ENCODE measurements around the gene TSN.
A peak's percentile ranks its signal among the peaks of the same experiment; 100 is the strongest.
"Not testable (repeated sequence)": the region's sequence is repeated elsewhere in the genome, so short reads cannot be mapped to it uniquely, and the experiment has no call there.

The TSN gene

GRCh38 chr2:121803503-121803902 lies 48.1 kb downstream of the TSN start:
- H4K8ac ChIP-seq (ENCODE audit: low read depth, low read length): no peak overlapping the region
- H3K4ac ChIP-seq (ENCODE audit: low read depth, low read length): no peak overlapping the region
- H2BK15ac ChIP-seq (replicated peaks; ENCODE audit: low read depth): no peak overlapping the region
- no peak overlapping the region for H2BK5ac ChIP-seq (ENCODE audit: low read length)
- no peak overlapping the region for H4K5ac ChIP-seq (ENCODE audit: low read length)
- no peak overlapping the region for H2BK120ac ChIP-seq (ENCODE audit: low read depth, low read length)
- no peak overlapping the region for H3K18ac ChIP-seq (ENCODE audit: low read length)
- no peak overlapping the region for H3K4me2 ChIP-seq (ENCODE audit: low read length)
- no peaks in the 10 kb centered on the region for H3K4me1 ChIP-seq (ENCODE audit: control insufficient read depth, low read depth, low read length)
- H3K27ac ChIP-seq (ENCODE audit: low read depth, low read length): no peak overlapping the region
- H3K79me1 ChIP-seq (ENCODE audit: low read length): no peaks in the 10 kb centered on the region
- no peaks in the 10 kb centered on the region for H3K79me2 ChIP-seq (ENCODE audit: control insufficient read depth, insufficient read depth, low read length)
- H3K36me3 ChIP-seq (ENCODE audit: control insufficient read depth, insufficient read depth, low read length): no peaks in the 10 kb centered on the region
- WGBS (ENCODE audit: extremely low coverage, insufficient coverage, low lambda C conversion rate): no CpG with 5 or more reads among the region's 2 CpGs
- H3K27me3 ChIP-seq (ENCODE audit: insufficient read depth, low read length, poor library complexity): no peaks in the 10 kb centered on the region
- H3K23ac ChIP-seq (ENCODE audit: low read length): no peak overlapping the region
- no peak overlapping the region for H2AK5ac ChIP-seq (ENCODE audit: low read length)
- no peak overlapping the region for H3K56ac ChIP-seq (ENCODE audit: low read length)
- H3K4me3 ChIP-seq (ENCODE audit: low read length): no peak overlapping the region
- DNase-seq: no peak
- no peak overlapping the region for H3K9ac ChIP-seq (ENCODE audit: low read length)

GRCh38 chr2:121804340-121804739 lies 48.9 kb downstream of the TSN start:
- Histone ChIP-seq H3K4me2 (ENCODE audit: low read length) (no peak overlapping the region), H3K56ac (ENCODE audit: low read length) (no peak overlapping the region), H4K5ac (ENCODE audit: low read length) (no peak overlapping the region), H3K9ac (ENCODE audit: low read length) (no peak overlapping the region), H3K4me3 (ENCODE audit: low read length) (no peak overlapping the region), H4K8ac (ENCODE audit: low read depth, low read length) (no peak overlapping the region), H2BK5ac (ENCODE audit: low read length) (no peak overlapping the region), H3K27me3 (ENCODE audit: insufficient read depth, low read length, poor library complexity) (no peaks in the 10 kb centered on the region), H3K4me1 (ENCODE audit: control insufficient read depth, low read depth, low read length) (no peaks in the 10 kb centered on the region), H3K27ac (ENCODE audit: low read depth, low read length) (no peak overlapping the region), H3K79me1 (ENCODE audit: low read length) (no peaks in the 10 kb centered on the region), H3K36me3 (ENCODE audit: control insufficient read depth, insufficient read depth, low read length) (no peaks in the 10 kb centered on the region), H2BK15ac (replicated peaks; ENCODE audit: low read depth) (no peak overlapping the region), H2BK120ac (ENCODE audit: low read depth, low read length) (no peak overlapping the region), H3K79me2 (ENCODE audit: control insufficient read depth, insufficient read depth, low read length) (no peaks in the 10 kb centered on the region), H3K4ac (ENCODE audit: low read depth, low read length) (no peak overlapping the region), H3K18ac (ENCODE audit: low read length) (no peak overlapping the region), H2AK5ac (ENCODE audit: low read length) (no peak overlapping the region), H3K23ac (ENCODE audit: low read length) (no peak overlapping the region)
- peak; percentile 51 for DNase-seq
- WGBS (ENCODE audit: extremely low coverage, insufficient coverage, low lambda C conversion rate): no CpG with 5 or more reads among the region's 5 CpGs

GRCh38 chr2:121804997-121805765 lies 49.7 kb downstream of the TSN start:
- H4K8ac ChIP-seq (ENCODE audit: low read depth, low read length): no peak overlapping the region
- H3K4me1 ChIP-seq (ENCODE audit: control insufficient read depth, low read depth, low read length): no peaks in the 10 kb centered on the region

DNA sequence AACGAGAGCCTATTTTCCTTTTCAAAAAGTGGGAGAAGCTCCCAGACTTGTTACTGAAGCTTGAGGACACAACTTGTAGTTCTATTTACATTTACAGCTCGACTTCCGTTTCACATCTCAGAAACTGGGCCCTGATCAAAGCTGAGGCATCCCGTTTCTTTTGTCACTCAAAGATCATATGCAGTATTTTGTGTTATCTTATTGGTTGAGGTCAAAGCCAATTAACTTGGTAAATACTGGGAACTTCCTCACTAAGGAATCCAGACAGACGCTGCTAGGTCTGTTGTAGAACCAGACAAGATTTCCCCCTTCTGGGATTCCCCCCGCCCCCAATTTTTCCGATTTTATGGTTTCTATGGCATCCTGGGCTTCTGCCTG lies 50.3 kb downstream of the TSN start:
- Histone ChIP-seq H3K27me3 (ENCODE audit: insufficient read depth, low read length, poor library complexity) (no peaks in the 10 kb centered on the region), H4K5ac (ENCODE audit: low read length) (no peak overlapping the region), H3K23ac (ENCODE audit: low read length) (no peak overlapping the region), H3K4me2 (ENCODE audit: low read length) (no peak overlapping the region), H3K4me1 (ENCODE audit: control insufficient read depth, low read depth, low read length) (no peaks in the 10 kb centered on the region), H3K27ac (ENCODE audit: low read depth, low read length) (no peak overlapping the region), H3K9ac (ENCODE audit: low read length) (no peak overlapping the region), H4K8ac (ENCODE audit: low read depth, low read length) (no peak overlapping the region), H3K79me2 (ENCODE audit: control insufficient read depth, insufficient read depth, low read length) (no peaks in the 10 kb centered on the region), H3K4me3 (ENCODE audit: low read length) (no peak overlapping the region), H2BK120ac (ENCODE audit: low read depth, low read length) (no peak overlapping the region), H3K56ac (ENCODE audit: low read length) (no peak overlapping the region), H3K18ac (ENCODE audit: low read length) (no peak overlapping the region), H3K79me1 (ENCODE audit: low read length) (no peaks in the 10 kb centered on the region), H3K4ac (ENCODE audit: low read depth, low read length) (no peak overlapping the region), H2AK5ac (ENCODE audit: low read length) (no peak overlapping the region), H3K36me3 (ENCODE audit: control insufficient read depth, insufficient read depth, low read length) (no peaks in the 10 kb centered on the region), H2BK15ac (replicated peaks; ENCODE audit: low read depth) (no peak overlapping the region), H2BK5ac (ENCODE audit: low read length) (no peak overlapping the region)
- WGBS (ENCODE audit: extremely low coverage, insufficient coverage, low lambda C conversion rate): no CpG with 5 or more reads among the region's 7 CpGs
- no peak for DNase-seq

More at GRCh38 chr2:121804997-121805765, 49.7 kb downstream of the TSN start:
- Histone ChIP-seq H3K56ac (ENCODE audit: low read length) (no peak overlapping the region), H3K9ac (ENCODE audit: low read length) (no peak overlapping the region), H4K5ac (ENCODE audit: low read length) (no peak overlapping the region), H3K18ac (ENCODE audit: low read length) (no peak overlapping the region), H3K79me1 (ENCODE audit: low read length) (no peaks in the 10 kb centered on the region), H3K36me3 (ENCODE audit: control insufficient read depth, insufficient read depth, low read length) (no peaks in the 10 kb centered on the region), H2BK15ac (replicated peaks; ENCODE audit: low read depth) (no peak overlapping the region), H3K4me3 (ENCODE audit: low read length) (no peak overlapping the region), H2BK120ac (ENCODE audit: low read depth, low read length) (no peak overlapping the region), H3K23ac (ENCODE audit: low read length) (no peak overlapping the region), H3K27me3 (ENCODE audit: insufficient read depth, low read length, poor library complexity) (no peaks in the 10 kb centered on the region), H2BK5ac (ENCODE audit: low read length) (no peak overlapping the region), H3K79me2 (ENCODE audit: control insufficient read depth, insufficient read depth, low read length) (no peaks in the 10 kb centered on the region), H2AK5ac (ENCODE audit: low read length) (no peak overlapping the region), H3K4me2 (ENCODE audit: low read length) (no peak overlapping the region), H3K4ac (ENCODE audit: low read depth, low read length) (no peak overlapping the region), H3K27ac (ENCODE audit: low read depth, low read length) (no peak overlapping the region)
- WGBS (ENCODE audit: extremely low coverage, insufficient coverage, low lambda C conversion rate): no CpG with 5 or more reads among the region's 3 CpGs
- peak; percentile 41 for DNase-seq

DNA sequence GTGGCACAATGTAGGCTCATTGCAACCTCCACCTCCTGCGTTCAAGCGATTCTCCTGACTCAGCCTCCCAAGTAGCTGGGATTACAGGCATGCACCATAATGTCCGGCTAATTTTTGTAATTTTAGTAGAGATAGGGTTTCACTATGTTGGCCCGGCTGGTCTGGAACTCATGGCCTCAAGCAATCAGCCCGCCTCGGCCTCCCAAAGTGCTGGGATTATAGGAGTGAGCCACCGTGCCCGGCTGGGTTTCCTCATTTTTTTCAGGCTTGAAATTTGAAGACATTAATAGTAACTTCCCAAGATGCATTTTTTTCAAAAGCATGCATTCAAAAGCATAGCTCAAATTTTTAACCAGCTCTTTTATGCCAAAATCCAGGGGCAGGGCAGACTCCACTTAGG lies 52.3 kb downstream of the TSN start:
- not testable (repeated sequence) for H3K4me2 ChIP-seq (ENCODE audit: low read length); H2AK5ac ChIP-seq (ENCODE audit: low read length); H3K9ac ChIP-seq (ENCODE audit: low read length); H3K27me3 ChIP-seq (ENCODE audit: insufficient read depth, low read length, poor library complexity); H2BK15ac ChIP-seq (replicated peaks; ENCODE audit: low read depth); H3K36me3 ChIP-seq (ENCODE audit: control insufficient read depth, insufficient read depth, low read length); H3K4ac ChIP-seq (ENCODE audit: low read depth, low read length); H3K79me1 ChIP-seq (ENCODE audit: low read length); H3K23ac ChIP-seq (ENCODE audit: low read length); H2BK5ac ChIP-seq (ENCODE audit: low read length); H4K5ac ChIP-seq (ENCODE audit: low read length); H3K56ac ChIP-seq (ENCODE audit: low read length); H3K4me3 ChIP-seq (ENCODE audit: low read length); H3K4me1 ChIP-seq (ENCODE audit: control insufficient read depth, low read depth, low read length); H2BK120ac ChIP-seq (ENCODE audit: low read depth, low read length); DNase-seq; H3K27ac ChIP-seq (ENCODE audit: low read depth, low read length); H3K18ac ChIP-seq (ENCODE audit: low read length); H4K8ac ChIP-seq (ENCODE audit: low read depth, low read length); H3K79me2 ChIP-seq (ENCODE audit: control insufficient read depth, insufficient read depth, low read length)
- no CpG with 5 or more reads among the region's 8 CpGs for WGBS (ENCODE audit: extremely low coverage, insufficient coverage, low lambda C conversion rate)

DNA sequence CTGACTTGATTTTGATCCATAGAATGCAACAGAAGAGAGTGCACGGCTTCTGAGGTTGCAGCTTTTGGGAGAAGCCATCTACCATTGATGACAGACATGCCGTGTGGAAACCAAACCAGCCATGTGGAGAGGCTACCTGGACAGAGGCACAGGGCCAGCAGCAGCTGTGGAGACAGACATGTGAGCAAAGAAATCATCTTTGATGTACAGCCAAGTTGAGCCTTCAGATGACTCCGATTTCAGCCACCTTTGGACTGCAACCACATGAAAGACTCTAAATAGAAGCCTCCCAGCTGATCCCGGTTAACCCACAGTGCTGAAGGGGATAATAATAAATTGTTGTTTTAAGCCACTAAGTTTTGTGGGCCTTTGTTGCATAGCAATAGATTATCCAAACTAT lies 54.2 kb downstream of the TSN start:
- no peak overlapping the region for H3K23ac ChIP-seq (ENCODE audit: low read length)
- no peak overlapping the region for H3K18ac ChIP-seq (ENCODE audit: low read length)
- no peaks in the 10 kb centered on the region for H3K79me1 ChIP-seq (ENCODE audit: low read length)
- DNase-seq: no peak
- no peaks in the 10 kb centered on the region for H3K79me2 ChIP-seq (ENCODE audit: control insufficient read depth, insufficient read depth, low read length)
- no peak overlapping the region for H2BK15ac ChIP-seq (replicated peaks; ENCODE audit: low read depth)
- no peak overlapping the region for H3K27ac ChIP-seq (ENCODE audit: low read depth, low read length)
- no peak overlapping the region for H3K4me3 ChIP-seq (ENCODE audit: low read length)
- no peak overlapping the region for H2BK120ac ChIP-seq (ENCODE audit: low read depth, low read length)
- no CpG with 5 or more reads among the region's 4 CpGs for WGBS (ENCODE audit: extremely low coverage, insufficient coverage, low lambda C conversion rate)
- H3K4ac ChIP-seq (ENCODE audit: low read depth, low read length): no peak overlapping the region
- H3K56ac ChIP-seq (ENCODE audit: low read length): no peak overlapping the region
- no peaks in the 10 kb centered on the region for H3K4me1 ChIP-seq (ENCODE audit: control insufficient read depth, low read depth, low read length)
- no peak overlapping the region for H4K8ac ChIP-seq (ENCODE audit: low read depth, low read length)
- no peak overlapping the region for H3K4me2 ChIP-seq (ENCODE audit: low read length)
- no peak overlapping the region for H3K9ac ChIP-seq (ENCODE audit: low read length)
- no peak overlapping the region for H4K5ac ChIP-seq (ENCODE audit: low read length)
- H2AK5ac ChIP-seq (ENCODE audit: low read length): no peak overlapping the region
- H3K36me3 ChIP-seq (ENCODE audit: control insufficient read depth, insufficient read depth, low read length): no peaks in the 10 kb centered on the region
- no peak overlapping the region for H2BK5ac ChIP-seq (ENCODE audit: low read length)
- no peaks in the 10 kb centered on the region for H3K27me3 ChIP-seq (ENCODE audit: insufficient read depth, low read length, poor library complexity)
